CD4-positive, alpha-beta T cell treated with Interleukin-21 for 1 hour (primary cell): ENCODE results near the gene UQCRC1.

ENCODE experiments used
- DNase-seq: peaks from one replicate; pipeline ENCODE4 v3.0.0-alpha.2; 2020

UQCRC1 gene

DNA sequence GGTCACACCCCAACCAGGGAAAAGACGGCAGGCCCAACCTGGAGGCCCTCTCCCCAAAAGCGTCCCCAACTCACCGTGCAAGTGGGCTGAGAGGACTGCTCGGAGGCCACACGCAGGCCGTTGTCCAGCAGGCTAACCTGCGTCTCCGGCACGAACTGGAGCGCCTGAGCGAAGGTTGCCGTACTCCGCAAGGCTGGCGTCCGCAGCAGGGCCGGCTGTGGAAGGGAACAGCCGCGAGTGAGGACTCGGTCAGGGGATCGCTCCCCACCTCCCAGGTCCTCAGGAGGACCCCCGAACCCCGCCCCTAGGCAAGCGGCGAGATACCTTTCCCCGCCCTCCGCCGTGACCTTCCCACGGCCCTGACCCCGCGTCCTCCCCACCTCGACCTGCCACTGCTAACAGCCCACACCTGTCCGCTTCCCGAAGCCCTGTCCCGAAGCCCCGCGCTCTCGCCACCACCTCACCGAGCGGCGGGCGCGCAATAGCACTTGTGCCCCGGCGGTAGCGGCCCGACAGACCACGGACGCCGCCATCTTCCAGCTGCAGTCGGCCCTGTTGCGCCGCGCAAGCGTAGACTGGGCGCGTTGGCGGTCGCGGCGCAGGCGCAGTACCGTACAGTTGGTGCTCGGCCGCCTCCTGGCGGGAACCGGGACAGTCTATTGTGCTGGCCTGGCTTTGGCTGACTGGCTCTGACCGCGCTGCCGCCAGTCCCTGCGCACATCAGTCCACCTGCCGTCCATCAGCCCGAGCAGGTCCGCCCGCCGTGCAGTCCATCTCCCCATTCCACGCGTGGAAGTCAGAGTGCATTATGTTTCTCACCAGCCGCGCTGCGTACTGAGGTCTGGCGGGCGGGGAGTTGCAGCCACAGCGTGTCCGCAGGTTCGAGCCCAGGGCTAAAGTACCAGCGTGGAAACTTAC lies at the start of gene UQCRC1:
UQCRC1 (minus strand) TSS at position 559 of the 918 bp plus-strand sequence; CDS start at position 533, 26 bp downstream.
- DNase-seq, result peak; percentile 94

DNA sequence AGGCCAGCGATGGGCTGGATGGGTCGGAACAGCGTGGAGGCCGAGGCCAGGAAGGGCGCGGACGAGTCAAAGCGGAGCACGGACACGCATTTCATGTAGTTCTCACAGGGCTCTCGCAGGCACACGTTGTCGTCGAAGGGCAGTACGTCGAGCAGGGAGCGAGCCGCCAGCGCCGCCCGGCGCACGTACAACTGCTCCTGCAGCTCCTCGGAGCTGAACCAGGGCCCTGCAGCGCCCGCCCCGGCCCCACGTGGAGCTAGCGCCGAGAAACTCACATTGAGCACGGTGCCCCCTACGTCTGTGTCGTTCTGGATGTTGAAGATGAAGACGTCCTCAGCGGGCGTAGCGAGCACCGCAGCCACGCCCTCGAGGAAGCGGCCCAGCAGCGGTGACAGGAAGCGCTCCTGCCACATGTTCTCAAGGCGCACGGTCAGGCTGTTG lies 47.4 kb upstream of the UQCRC1 start:
- DNase-seq, result peak; percentile 51

DNA sequence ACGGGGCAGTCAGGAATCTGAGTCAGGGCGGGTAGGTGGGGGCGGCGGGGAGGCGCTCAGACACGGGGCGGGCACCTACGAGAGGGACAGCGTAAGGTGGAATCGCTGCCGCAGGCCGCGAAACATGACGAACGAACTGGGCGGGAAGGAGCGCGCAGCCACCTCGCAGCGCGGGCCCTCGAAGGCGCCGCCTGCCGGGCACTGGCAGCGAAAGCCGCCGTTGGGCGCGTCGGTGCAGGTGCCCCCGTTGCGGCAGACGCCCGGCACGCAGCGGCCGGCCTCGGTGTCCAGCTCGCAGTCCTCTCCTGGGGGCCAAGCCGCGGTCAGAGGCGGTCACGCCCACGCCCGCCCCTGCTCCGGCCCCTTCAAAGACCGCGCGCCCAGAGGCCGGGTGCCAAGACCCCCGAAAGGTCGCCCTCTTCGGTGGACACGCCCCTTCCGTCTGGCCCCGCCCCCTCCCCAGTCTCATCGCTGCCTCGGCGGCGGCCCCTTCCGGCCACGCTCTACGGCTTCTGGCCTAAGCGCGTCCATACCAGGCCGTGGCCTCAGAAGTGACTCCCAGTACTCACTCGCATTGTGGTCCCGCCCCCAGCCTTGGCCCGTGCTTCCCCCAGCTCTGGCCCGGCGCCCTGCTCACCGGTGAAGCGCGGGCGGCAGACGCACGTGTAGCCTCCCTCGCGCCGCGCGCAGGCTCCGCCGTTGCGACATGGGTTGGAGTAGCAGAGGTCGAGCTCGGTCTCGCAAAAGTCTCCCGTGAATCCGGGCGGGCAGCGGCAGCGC lies 46.8 kb upstream of the UQCRC1 start:
- peak; percentile 88 for DNase-seq

DNA sequence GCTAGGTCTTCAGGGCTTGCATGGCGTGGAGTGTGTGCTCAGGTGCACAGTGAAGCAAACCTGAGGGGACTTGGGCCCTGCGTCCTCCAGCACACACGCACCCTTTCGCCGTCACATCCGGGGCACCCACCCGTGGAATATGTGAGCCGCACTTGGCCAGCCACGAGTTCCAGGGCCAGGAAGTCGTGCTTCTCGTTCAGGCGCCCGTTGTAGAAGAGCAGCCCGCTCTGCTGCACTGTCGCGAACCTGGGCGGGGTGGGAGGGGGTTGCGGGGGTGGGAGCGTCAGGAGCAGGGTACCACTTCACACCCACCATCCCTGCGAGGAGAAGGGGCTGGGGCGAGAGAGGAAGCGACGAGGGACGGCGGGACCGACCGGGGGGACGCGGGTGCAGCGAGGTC lies 46.2 kb upstream of the UQCRC1 start:
- DNase-seq, result peak; percentile 65

DNA sequence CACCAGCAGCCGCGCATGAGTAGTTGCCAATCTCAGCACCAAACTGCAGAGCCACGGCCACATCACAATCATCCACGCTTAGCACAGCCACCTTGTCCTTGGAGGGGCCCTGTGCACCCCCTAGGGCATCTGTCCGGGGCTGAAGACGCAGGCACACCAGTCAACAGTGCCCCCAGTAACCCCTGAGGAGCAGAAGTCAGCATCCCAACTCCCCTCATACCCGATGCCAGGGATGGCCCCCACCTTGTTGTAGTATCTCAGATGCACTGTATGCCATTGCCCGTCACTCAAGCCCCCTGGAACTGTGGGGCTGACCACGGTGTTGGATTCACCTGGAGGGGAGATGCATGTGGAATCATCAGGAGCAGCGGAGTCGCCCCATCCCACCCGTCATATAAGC lies 45.6 kb upstream of the UQCRC1 start:
- no peak for DNase-seq

DNA sequence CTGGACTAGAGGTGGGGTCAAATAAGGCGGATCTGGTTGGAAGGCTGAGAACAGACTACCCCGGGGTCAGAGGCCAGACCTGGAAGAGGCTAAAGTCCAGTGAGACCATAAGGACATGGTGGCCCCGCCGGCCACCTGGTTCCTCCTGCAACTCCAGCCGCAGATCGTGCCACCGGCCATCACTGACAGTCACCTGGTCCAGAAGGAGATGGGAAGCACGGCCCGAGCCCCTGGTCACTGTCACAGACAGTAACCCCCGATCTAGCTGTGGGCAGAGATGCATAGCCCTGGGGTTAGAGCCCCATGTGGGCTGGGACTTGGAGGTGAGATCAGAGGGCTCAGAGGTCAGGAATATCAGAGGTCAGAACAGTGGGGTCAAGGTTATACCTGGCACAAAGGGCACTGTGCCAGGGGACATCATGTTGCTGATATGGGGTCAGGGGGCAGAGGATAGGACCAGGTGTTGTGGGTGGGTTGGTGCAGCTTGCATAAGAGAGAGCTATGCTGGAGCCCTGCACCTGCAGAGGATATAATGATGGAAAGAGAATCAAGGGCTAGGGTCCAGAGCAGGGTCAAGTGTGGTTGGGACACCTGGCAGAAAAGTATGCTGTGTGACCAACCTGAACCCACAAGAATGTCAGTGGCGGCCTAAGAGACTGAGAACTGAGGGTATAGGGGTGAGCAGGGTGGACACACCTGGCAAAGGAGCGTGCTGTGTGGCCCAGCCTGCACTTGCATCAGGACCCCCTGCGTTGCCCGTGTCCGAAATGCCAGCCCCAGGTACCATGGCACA lies 43.7 kb upstream of the UQCRC1 start:
- no peak for DNase-seq

DNA sequence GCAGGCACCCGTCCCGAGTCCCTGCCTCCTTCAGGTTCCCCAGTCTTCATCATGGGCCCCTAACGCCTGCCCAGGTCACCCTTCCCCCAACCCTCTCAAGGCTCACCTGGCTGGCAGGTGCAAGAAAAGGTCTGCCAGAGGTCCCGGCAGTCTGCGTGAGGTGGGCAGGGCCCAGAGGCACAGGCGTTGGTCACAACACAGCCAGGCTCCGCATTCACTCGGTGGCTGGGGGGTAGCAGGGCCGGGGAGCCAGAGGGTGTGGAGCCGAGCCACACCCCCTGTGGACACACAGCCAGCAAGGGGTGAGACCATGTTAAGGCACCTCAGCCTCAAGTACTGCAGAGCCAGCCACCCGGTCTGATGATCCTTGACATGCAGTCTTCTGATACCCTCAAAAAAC lies 42.3 kb upstream of the UQCRC1 start:
- no peak for DNase-seq

DNA sequence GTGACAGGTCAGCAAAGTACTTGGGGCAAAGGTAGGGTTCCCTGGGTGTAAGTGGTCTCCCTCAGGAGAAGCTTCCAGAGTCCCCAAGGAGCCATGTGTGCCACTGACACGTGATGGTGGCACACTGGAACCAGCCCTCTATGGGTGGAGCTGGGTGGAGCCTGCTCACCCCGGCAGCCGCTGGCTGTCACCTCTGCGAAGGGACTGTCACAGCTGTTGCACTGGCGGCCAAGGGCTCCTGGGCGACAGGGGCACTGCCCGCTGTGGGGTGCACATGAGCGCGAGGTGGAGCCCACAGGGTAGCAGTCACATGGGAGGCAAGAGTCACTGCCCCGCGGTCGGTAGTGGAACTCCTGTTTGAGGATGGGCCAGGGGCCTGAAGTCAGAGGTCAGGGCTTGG lies 41.3 kb upstream of the UQCRC1 start:
- DNase-seq, result no peak

DNA sequence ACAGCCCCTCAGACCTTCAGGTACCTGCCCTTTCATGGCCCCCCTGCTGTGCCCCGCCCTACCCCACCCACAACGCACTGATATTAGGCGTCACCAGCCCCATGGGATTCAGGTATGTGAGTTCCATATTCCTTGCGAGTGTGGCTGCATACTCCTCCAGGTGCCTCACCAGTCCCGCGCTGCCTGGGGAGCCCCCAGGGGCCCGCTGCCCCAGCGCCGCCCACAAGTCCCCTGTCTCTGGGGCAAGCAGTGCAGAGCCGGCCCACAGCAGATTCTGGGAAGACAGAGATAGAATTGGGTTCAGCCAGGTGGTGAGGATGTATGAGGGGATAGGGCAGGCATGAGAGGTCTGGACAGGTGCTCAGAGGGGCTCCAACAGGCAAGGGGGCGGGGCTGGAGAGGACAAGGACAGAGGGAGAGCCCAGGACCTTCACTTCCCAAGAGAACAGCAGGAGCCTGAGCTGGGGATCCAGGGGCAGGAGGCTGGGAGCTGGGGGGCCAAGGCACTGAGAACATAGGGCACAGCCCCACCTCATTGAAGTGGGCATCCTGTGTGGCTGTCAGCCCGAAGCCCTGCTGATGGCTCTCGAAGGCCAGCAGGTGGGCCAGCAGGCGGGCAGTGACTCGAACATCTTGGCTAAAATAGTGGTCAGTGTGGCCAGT lies 38.9 kb upstream of the UQCRC1 start:
- no peak for DNase-seq

GRCh38 chr3:48647714-48648113 lies 38.3 kb upstream of the UQCRC1 start:
- DNase-seq, result no peak

- DNase-seq, result no peak
Measured at GRCh38 chr3:48644898-48645760, 35.7 kb upstream of the UQCRC1 start.

DNA sequence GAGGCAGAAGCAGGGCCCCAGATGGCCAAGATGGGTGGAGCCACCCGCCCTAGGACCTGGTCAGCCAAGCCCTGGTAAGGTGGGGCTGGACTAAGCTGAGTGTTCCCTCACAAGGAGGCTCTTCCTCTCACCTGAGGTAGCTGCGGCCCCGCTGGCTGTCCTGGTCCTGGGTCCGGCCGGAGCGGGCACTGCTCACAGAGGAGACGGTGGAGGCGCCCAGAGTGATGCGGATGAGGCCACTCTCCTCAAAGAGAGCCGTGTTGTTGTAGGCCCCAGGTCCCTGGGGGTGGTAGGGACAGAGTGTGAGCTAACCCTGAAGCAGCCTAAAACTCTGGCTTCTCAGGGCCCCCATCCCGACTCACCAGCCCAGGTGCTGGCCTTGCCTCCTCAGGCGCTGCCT lies 33.2 kb upstream of the UQCRC1 start:
- DNase-seq, result no peak

DNA sequence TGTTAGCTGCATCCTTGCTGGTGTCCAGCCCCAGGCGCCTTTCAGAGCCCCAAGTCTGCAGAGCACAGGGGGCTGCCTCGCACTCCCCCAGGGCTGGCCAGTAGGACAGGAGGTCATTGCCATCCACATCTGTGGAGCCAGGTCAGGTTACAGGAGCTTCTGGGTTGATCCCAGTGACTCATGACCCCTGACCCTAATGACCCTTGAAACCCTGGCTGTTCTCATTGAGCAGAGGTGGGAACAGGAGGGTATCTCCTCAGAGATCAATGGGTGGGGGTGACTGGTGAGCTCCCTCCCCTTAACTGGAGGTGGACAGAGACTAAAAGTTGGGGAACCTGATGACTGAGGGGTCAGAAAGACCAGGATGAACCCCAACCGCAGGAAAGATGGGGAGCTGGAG lies 31.9 kb upstream of the UQCRC1 start:
- no peak for DNase-seq

GRCh38 chr3:48639944-48640606 lies 30.6 kb upstream of the UQCRC1 start:
- DNase-seq, result no peak

- DNase-seq, result no peak
Measured at GRCh38 chr3:48637305-48637704, 27.9 kb upstream of the UQCRC1 start.

DNA sequence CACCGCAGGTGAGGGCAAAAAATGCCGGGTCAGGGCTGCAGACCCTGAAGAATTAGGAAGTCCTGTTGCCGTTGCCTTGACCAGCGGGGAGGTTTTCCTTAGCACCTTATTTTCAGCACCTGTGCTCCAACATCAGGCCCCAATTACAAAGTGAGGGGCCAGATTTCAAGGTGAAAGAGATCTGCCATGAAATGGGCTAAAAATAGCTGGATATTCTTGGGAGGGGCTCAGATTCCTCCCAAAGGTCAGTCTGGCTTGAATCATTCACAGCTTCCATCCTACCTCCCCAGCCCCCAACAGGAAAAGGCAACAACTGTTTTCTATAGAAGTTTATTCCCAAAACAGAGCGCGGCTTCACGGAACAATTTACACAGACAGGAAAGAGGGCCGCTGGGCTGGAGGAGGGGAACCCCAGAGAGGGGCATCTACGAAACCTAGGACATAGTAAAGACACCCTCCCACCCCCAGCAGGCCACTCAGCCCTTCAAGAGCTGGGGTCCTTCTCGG lies 26.8 kb upstream of the UQCRC1 start:
- no peak for DNase-seq

DNA sequence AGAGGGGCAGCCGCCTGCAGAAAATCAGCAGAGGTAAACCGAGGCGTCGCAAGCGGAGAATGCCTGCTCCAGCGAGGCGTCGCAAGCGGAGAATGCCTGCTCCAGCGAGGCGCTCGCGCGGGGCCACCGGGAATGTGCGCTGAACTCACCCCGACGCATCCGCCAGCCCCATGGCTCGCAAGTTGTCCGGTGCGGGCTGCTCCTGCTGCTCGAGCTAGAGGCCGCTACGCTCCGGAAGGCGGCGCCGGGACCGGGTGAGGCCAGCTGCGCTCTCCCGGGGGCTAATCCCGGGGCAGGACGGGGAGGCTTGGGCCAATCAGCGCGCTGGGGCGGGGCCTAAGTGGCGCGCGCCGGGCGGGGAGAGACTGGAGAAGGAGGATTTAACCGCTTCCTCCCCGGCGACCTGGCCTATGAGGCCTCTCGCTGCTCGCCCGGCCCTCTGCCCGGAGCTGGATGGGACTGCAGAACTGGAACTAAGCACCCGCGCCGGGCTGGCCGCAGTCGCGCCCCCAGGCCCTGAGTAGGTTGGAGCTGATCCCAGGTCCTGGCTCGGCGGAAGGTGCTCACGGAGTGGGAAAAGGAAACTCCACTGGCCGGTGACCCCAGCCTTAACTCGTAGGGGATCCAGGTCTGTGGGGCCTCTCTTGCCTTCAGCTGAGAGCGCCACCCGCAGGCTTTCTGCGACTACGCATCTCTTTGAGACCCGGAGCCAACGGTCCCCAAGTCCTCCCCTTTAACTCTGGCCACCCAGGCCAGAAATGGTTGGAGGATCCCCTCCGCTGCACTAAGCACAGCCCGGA lies 26.0 kb upstream of the UQCRC1 start, which contains the start of gene SLC26A6:
SLC26A6 (minus strand) TSS at position 240 of the 800 bp plus-strand sequence; CDS start at position 172, 68 bp downstream.
- DNase-seq, result peak; percentile 93

DNA sequence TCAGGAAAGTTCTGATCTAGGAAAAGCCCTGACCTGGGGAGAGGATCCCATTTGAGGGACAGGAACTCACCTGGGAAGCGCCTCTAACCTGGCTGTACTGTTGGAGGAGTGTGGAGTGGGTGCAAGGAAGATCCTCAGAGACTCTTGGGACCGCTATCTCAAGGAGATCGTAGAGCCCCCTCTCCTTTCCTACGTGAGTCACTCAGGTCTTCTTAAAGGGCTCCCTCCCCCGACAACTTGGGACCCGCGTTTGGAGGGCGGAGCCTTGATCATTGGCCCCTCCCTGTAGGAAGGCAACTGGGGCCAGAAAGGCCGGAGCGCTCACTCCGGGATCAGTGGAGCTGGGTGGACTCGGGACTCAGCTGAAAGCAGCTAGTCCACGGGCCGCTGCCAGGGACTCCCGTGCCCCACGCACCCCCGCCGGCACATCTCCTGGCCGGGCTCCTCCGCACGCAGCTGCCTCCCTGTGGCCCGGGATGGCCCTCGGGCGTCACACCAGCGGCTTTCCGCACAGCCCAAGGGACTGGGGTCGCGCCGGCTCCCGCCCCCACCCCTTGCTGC lies 25.3 kb upstream of the UQCRC1 start:
- DNase-seq, result peak; percentile 29

DNA sequence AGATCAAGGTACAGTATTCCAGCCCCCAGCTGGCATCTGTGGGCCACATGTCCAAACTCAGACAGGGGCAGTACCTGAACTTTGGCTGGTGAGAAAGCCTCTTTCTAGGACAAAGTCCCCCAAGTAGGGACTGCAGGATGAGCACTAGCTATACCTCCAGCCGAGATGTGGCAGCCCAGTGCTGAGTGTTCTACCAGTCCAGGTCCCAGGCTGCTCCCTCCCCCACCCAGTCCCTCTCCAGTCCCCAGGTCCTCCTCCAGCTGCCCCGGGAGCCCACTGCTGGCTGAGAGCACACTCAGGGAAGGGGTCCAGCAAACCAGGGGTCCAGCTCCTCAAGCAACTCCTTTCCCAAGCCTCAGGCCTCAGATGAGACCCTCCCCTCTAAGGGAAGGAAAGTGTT lies 24.3 kb upstream of the UQCRC1 start:
- DNase-seq, result no peak
